ENCODE results near the gene ZNF80.
A peak's percentile ranks its signal among the peaks of the same experiment; 100 is the strongest.

ZNF80 gene

DNA sequence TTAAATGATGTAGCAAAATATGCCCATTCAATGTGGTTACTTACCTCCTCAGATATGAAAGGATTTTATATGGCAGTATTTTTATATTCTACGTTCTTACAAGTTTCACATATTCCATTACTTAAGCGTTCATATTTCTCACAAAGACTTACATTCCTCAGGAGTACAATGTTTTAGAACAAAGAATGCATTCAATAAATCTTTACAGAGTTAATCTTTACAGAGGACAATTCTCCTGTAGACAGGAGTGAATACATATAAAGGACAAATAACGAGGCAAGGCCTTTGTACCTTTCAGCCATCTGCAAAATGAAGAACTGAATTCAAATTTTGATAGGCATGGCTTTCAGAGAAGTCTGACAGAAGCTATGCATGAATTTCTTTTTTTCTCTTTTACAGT is 1.9 kb downstream of the ZNF80 start:
- in situ Hi-C loops (cut with MboI; ENCODE audit: low sequenced_read_pairs), result no loop called here
- peaks cover 19% of the 10 kb centered on the region for H3K4me1 ChIP-seq
- H3K4me3 ChIP-seq, result no peak overlapping the region
- H3K9me3 ChIP-seq, result no peaks in the 10 kb centered on the region
- H3K27me3 ChIP-seq (ENCODE audit: low read depth), result no peaks in the 10 kb centered on the region
- no peaks in the 10 kb centered on the region for H3K36me3 ChIP-seq (replicated peaks)
- peak in 1 of 2 experiments; percentile 92 for DNase-seq (ENCODE audit: low spot score in 2 of 2)

- Histone ChIP-seq H3K9me3 (no peaks in the 10 kb centered on the region), H3K4me3 (no peak overlapping the region), H3K36me3 (replicated peaks) (no peaks in the 10 kb centered on the region), H3K4me1 (peaks cover 19% of the 10 kb centered on the region), H3K27me3 (ENCODE audit: low read depth) (no peaks in the 10 kb centered on the region)
- in situ Hi-C loops (cut with MboI; ENCODE audit: low sequenced_read_pairs), result no loop called here
- DNase-seq (ENCODE audit: low spot score in 2 of 2), result peak in 1 of 2 experiments; percentile 10
Measured at GRCh38 chr3:114234745-114235144, 2.6 kb downstream of the ZNF80 start.

- no peak for DNase-seq (ENCODE audit: low spot score in 2 of 2)
- H3K9me3 ChIP-seq, result no peaks in the 10 kb centered on the region
- no peaks in the 10 kb centered on the region for H3K36me3 ChIP-seq (replicated peaks)
- in situ Hi-C loops (cut with MboI; ENCODE audit: low sequenced_read_pairs), result no loop called here
- no peak overlapping the region for H3K4me3 ChIP-seq
- no peaks in the 10 kb centered on the region for H3K27me3 ChIP-seq (ENCODE audit: low read depth)
- peaks cover 19% of the 10 kb centered on the region for H3K4me1 ChIP-seq
Measured at GRCh38 chr3:114231616-114232015, 5.8 kb downstream of the ZNF80 start.

- Histone ChIP-seq H3K36me3 (replicated peaks) (no peaks in the 10 kb centered on the region), H3K27me3 (ENCODE audit: low read depth) (no peaks in the 10 kb centered on the region), H3K9me3 (peaks cover 5% of the 10 kb centered on the region; the same call in 1 of the 2 replicates), H3K4me3 (no peak overlapping the region), H3K4me1 (no peaks in the 10 kb centered on the region)
- DNase-seq (ENCODE audit: low spot score in 2 of 2), result no peak
- in situ Hi-C loops (cut with MboI; ENCODE audit: low sequenced_read_pairs), result no loop called here
Measured at GRCh38 chr3:114227076-114227475, 10.3 kb downstream of the ZNF80 start.

DNA sequence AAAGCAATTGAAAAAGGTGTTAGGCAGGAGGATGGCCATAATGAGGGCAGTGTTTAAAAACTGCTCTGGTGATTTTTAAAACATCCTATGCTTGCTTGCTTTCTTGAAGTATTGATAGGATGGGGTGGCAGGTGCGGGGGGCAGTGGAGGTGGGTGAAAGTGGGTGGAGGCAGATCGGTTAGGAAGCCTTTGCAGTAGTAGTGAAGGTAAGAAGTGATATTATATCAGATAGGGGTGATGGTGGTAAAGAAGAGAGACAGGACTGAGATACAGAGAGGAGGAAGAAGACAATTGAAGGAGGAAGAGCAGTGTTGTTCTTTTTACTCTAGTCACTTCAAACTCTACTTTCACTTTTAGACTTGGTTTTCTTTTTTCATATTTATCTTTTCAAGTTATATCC is 11.1 kb downstream of the ZNF80 start:
- DNase-seq (ENCODE audit: low spot score in 2 of 2), result no peak
- Histone ChIP-seq H3K9me3 (peaks cover 5% of the 10 kb centered on the region; the same call in 1 of the 2 replicates), H3K27me3 (ENCODE audit: low read depth) (no peaks in the 10 kb centered on the region), H3K4me3 (no peak overlapping the region), H3K4me1 (no peaks in the 10 kb centered on the region), H3K36me3 (replicated peaks) (no peaks in the 10 kb centered on the region)
- in situ Hi-C loops (cut with MboI; ENCODE audit: low sequenced_read_pairs), result no loop called here

DNA sequence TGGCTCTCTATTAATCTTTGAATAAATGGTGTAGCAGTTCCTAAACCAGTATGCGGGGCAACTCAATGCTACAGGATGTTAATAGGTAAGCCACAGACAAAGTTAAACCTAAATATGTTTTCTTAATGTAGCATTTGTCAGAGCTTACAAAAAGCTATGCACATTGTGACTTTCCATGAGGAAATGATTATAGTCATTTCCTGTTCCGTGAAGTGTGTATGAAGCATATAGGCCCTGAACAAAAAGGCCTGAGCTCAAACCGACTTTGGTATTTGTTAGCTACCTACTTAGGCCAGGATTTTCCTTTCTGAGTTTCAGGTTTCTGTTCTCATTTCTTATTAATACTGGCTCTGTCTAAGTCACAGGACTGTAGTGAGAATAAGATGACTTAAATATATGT is 14.2 kb downstream of the ZNF80 start:
- in situ Hi-C loops (cut with MboI; ENCODE audit: low sequenced_read_pairs), result no loop called here
- no peak for DNase-seq (ENCODE audit: low spot score in 2 of 2)
- H3K9me3 ChIP-seq, result peaks cover 5% of the 10 kb centered on the region; the same call in 1 of the 2 replicates
- H3K4me1 ChIP-seq, result no peaks in the 10 kb centered on the region
- H3K36me3 ChIP-seq (replicated peaks), result no peaks in the 10 kb centered on the region
- H3K27me3 ChIP-seq (ENCODE audit: low read depth), result no peaks in the 10 kb centered on the region
- H3K4me3 ChIP-seq, result no peak overlapping the region

DNA sequence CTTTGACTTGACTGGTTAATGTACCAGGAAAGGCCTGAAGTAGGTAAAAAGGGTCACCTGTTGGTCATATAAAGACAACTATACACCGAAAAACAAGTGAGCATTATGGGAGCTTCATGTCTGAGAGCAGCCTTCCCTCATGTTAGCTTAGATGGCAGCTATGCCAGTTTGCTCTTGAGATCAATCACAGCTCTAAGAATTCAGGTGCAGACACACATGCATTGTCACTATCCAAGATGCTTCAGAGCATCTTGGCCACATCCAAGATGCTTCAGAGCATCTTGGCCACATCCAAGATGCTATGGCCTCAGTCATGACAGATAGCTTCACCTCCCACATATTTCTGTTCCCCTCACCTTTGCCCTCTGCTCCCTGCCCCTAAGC is 15.5 kb downstream of the ZNF80 start:
- Histone ChIP-seq H3K36me3 (replicated peaks) (no peaks in the 10 kb centered on the region), H3K27me3 (ENCODE audit: low read depth) (no peaks in the 10 kb centered on the region), H3K9me3 (peaks cover 5% of the 10 kb centered on the region; the same call in 1 of the 2 replicates), H3K4me3 (no peak overlapping the region), H3K4me1 (no peaks in the 10 kb centered on the region)
- in situ Hi-C loops (cut with MboI; ENCODE audit: low sequenced_read_pairs), result no loop called here
- DNase-seq (ENCODE audit: low spot score in 2 of 2), result no peak

DNA sequence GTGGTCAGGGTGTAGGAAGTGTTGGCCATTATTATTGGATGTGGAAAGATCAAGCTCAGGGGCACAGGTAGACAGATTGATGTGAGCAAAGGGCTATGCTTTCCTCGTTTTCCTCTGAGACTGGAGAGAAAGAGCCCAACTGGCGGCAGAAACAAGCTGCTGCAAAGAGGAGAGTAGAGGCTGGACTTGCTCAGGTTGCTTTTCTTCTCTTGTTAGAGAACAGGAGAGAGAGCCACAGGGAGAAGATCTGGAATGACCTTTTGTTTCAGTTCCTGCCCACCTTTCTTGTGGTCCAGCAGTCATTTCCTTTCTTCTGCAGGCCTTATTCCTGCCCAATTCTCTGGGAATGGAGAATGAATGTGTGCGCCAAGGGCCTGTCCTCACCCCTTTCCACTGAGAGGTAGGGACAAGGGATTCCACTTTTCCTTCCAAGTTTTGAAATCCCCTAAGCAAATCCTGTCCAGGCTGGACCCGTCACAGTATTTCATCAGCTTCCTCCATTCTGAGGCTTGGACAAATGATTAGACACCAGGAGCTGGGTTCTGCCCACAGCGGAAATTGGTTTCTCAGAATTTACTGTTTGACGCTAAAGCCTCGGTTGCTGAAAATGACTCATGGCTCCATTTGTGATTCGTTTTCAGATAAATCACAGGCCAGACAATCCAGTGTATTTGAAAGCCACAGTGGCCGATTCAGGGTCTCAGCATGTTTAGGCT is 16.1 kb downstream of the ZNF80 start:
- in situ Hi-C loops (cut with MboI; ENCODE audit: low sequenced_read_pairs), result no loop called here
- Histone ChIP-seq H3K4me3 (no peak overlapping the region), H3K4me1 (no peaks in the 10 kb centered on the region), H3K9me3 (peaks cover 5% of the 10 kb centered on the region; the same call in 1 of the 2 replicates), H3K36me3 (replicated peaks) (no peaks in the 10 kb centered on the region), H3K27me3 (ENCODE audit: low read depth) (no peaks in the 10 kb centered on the region)
- no peak for DNase-seq (ENCODE audit: low spot score in 2 of 2)

DNA sequence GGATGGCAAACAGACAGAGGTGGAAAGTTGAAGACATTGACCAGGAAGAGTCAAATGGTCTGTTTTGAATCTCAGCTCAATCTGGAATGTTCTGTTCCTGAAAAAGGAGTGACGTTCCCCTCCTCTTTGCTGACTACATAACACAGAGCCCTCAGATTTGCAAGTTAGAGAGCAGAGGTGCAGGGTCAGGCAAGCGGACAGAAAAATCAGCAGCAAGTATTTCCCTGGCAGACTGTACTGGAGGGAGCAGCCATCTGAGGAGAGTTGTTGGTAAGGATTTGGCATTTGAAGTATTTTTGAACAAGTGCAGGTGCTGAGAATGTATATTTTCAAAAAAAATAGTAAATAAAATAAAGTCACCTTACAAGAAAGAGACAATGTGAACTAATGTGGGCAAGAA is 17.6 kb downstream of the ZNF80 start:
- Histone ChIP-seq H3K4me1 (no peaks in the 10 kb centered on the region), H3K9me3 (no peaks in the 10 kb centered on the region; the same call in 1 of the 2 replicates), H3K36me3 (replicated peaks) (no peaks in the 10 kb centered on the region), H3K4me3 (no peak overlapping the region), H3K27me3 (ENCODE audit: low read depth) (no peaks in the 10 kb centered on the region)
- in situ Hi-C loops (cut with MboI; ENCODE audit: low sequenced_read_pairs), result no loop called here
- no peak for DNase-seq (ENCODE audit: low spot score in 2 of 2)

DNA sequence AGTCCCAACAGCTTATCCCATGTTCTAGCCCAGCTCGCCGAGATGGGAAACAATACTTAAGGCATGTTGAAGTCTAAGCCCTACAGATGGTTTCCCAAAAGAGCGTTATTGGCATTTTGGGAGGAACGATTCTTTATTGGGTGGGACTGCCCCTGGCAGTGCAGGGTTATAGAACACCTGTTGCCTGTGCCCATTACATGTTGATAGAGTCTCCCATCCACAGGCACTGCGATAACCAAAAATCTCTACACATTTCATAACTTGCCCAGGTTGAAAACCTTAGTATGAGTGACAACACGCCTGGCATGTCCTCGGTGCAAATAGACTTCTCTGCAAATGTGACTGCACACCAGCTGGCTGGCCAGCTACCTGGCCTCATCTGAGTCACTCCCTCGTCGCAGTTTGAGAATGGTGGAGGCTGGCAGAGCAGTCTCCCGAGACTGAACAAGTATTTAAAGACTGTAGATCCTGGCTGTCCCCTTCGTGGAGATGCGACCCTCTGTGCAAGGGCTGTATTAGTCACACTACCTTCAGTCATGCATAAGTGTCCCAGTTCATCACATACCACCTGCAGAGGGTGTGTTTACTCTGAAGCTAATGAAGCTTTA is 18.7 kb downstream of the ZNF80 start:
- Histone ChIP-seq H3K4me3 (no peak overlapping the region), H3K36me3 (replicated peaks) (no peaks in the 10 kb centered on the region), H3K27me3 (ENCODE audit: low read depth) (no peaks in the 10 kb centered on the region), H3K9me3 (no peaks in the 10 kb centered on the region), H3K4me1 (peaks cover 6% of the 10 kb centered on the region)
- in situ Hi-C loops (cut with MboI; ENCODE audit: low sequenced_read_pairs), result no loop called here
- no peak for DNase-seq (ENCODE audit: low spot score in 2 of 2)

GRCh38 chr3:114218006-114218405 is 19.4 kb downstream of the ZNF80 start:
- H3K9me3 ChIP-seq, result no peaks in the 10 kb centered on the region
- H3K27me3 ChIP-seq (ENCODE audit: low read depth), result no peaks in the 10 kb centered on the region
- in situ Hi-C loops (cut with MboI; ENCODE audit: low sequenced_read_pairs), result no loop called here
- H3K36me3 ChIP-seq (replicated peaks), result no peaks in the 10 kb centered on the region
- no peak overlapping the region for H3K4me3 ChIP-seq
- no peak for DNase-seq (ENCODE audit: low spot score in 2 of 2)
- peaks cover 6% of the 10 kb centered on the region for H3K4me1 ChIP-seq

- H3K36me3 ChIP-seq (replicated peaks), result no peaks in the 10 kb centered on the region
- in situ Hi-C loops (cut with MboI; ENCODE audit: low sequenced_read_pairs), result no loop called here
- H3K9me3 ChIP-seq, result no peaks in the 10 kb centered on the region
- peaks cover 6% of the 10 kb centered on the region for H3K4me1 ChIP-seq
- H3K4me3 ChIP-seq, result no peak overlapping the region
- no peak for DNase-seq (ENCODE audit: low spot score in 2 of 2)
- no peaks in the 10 kb centered on the region for H3K27me3 ChIP-seq (ENCODE audit: low read depth)
Measured at GRCh38 chr3:114217266-114217665, 20.1 kb downstream of the ZNF80 start.

DNA sequence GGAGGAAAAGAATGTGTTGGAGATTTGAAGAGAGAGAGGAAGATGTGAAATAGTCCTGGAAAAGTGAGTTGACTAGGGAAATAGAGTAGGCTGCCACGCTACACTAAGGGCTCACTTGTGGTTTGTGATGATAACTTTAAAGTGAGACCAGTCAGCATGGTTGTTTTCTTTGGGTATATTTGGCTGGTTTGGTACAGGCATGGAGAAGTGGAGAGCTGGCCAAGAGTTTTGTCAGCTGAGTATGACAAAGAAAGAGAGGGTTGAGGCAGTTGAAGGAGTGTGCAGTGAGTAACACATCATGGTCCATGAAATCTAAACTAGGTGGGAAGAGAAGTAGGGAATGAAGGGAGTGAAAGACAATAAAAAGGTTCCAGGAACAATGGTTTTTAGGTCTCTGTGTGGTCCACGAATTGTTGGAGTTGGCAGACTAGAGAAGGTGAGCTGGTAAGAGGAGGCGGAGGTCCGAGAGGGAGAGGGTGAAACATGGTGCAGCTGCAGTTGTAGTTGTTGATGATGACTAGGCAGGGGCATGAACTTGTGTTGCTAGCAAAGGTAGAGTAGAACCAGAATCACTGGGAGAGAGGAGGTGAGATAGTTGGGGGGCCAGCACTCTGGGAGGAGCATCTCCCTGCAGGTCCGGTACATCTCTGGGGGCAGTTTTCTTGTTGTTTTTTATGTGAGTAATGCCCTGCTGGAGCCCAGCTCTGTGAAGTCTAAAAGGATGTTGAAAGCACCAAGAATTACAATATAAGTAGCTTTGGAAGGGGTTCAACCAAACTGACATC is 21.0 kb downstream of the ZNF80 start:
- no peak for DNase-seq (ENCODE audit: low spot score in 2 of 2)
- Histone ChIP-seq H3K36me3 (replicated peaks) (no peaks in the 10 kb centered on the region), H3K4me1 (peaks cover 6% of the 10 kb centered on the region), H3K9me3 (no peaks in the 10 kb centered on the region), H3K27me3 (ENCODE audit: low read depth) (no peaks in the 10 kb centered on the region), H3K4me3 (no peak overlapping the region)
- in situ Hi-C loops (cut with MboI; ENCODE audit: low sequenced_read_pairs), result no loop called here

All from HAP-1 (cell line).